IMR-90 (cell line): Measurements from ENCODE around the gene MAN1A2. TPM values are rescaled to one million over a fixed set of nuclear protein-coding genes. Genes with fewer than 3 reads are reported as not detected.

ENCODE experiments used
- ATAC-seq: fragments of 200-7000 bp; cut with Tn5 transposase; 2 replicates; pipeline ENCODE4 v1.9.1; 2020; ENCODE audit warnings: low read depth, mild to moderate bottlenecking, moderate library complexity
- BruUV-seq: library from RNA; stranded (reverse); fragments of 400-500 nt; replicated peaks from 2 replicates; lab custom pipeline; 2021; lab: Mats Ljungman, UMichigan
- CTCF ChIA-PET: fragments of 300-600 bp; formaldehyde crosslinking; extraction: SDS; loops from one replicate; lab custom pipeline; 2021; ENCODE audit warnings: antibody characterized with exemption; lab: Yijun Ruan, JAX
- POLR2A ChIA-PET: fragments of 300-600 bp; sonication (Branson Sonifier 250); formaldehyde crosslinking; loops from one replicate; lab custom pipeline; 2022; ENCODE audit warnings: antibody characterized with exemption; ENCODE audit not compliant: unreplicated experiment; lab: Charles Lee
- DNase-seq: peaks from one replicate; pipeline ENCODE4 v3.0.0; 2013
- H2AFZ ChIP-seq: replicated peaks from 2 replicates; pipeline ENCODE3; 2013; ENCODE audit warnings: low read length, mild to moderate bottlenecking; ENCODE audit not compliant: poor library complexity
- H2AK5ac ChIP-seq: 2 replicates; pipeline ENCODE4 v1.6.1; 2013; ENCODE audit warnings: low read depth, low read length, inconsistent platforms
- H2AK9ac ChIP-seq: replicated peaks from 2 replicates; pipeline ENCODE3; 2013; ENCODE audit warnings: mild to moderate bottlenecking, low read depth, low read length, moderate library complexity; ENCODE audit not compliant: poor library complexity
- H2BK120ac ChIP-seq: 2 replicates; pipeline ENCODE4 v1.6.1; 2013; ENCODE audit warnings: low read depth, low read length, inconsistent platforms
- H2BK15ac ChIP-seq: 3 replicates; pipeline ENCODE4 v1.6.1; 2013; ENCODE audit warnings: low read depth, low read length, inconsistent platforms
- H2BK20ac ChIP-seq: 2 replicates; pipeline ENCODE4 v1.6.1; 2013; ENCODE audit warnings: low read depth, mild to moderate bottlenecking, inconsistent platforms, low read length, moderate library complexity
- H2BK5ac ChIP-seq: 2 replicates; pipeline ENCODE4 v1.6.1; 2013; ENCODE audit warnings: mild to moderate bottlenecking, low read depth, low read length, inconsistent platforms; ENCODE audit not compliant: poor library complexity, severe bottlenecking
- H3K14ac ChIP-seq: replicated peaks from 2 replicates; pipeline ENCODE4 v1.6.1; 2013; ENCODE audit warnings: low read depth, low read length, inconsistent platforms
- H3K18ac ChIP-seq: 2 replicates; pipeline ENCODE4 v1.6.1; 2013; ENCODE audit warnings: low read depth, low read length, control low read depth
- H3K23ac ChIP-seq: 2 replicates; pipeline ENCODE4 v1.6.1; 2013; ENCODE audit warnings: low read depth, low read length, inconsistent platforms
- H3K27ac ChIP-seq: 2 replicates; pipeline ENCODE4 v1.5.1; 2013; ENCODE audit warnings: mild to moderate bottlenecking, control low read depth, low read length; ENCODE audit not compliant: insufficient read depth
- H3K27me3 ChIP-seq: 2 replicates; pipeline ENCODE4 v1.6.1; 2013; ENCODE audit warnings: low read length; ENCODE audit not compliant: control insufficient read depth, insufficient read depth
- H3K36me3 ChIP-seq: 2 replicates; pipeline ENCODE4 v1.6.1; 2013; ENCODE audit warnings: low read length, mixed read lengths; ENCODE audit not compliant: control insufficient read depth, insufficient read depth
- H3K4ac ChIP-seq: 2 replicates; pipeline ENCODE4 v1.6.1; 2013; ENCODE audit warnings: low read depth, low read length, inconsistent platforms
- H3K4me1 ChIP-seq: 2 replicates; pipeline ENCODE4 v1.6.1; 2013; ENCODE audit warnings: low read length, mixed read lengths; ENCODE audit not compliant: control insufficient read depth, insufficient read depth
- H3K4me2 ChIP-seq: 2 replicates; pipeline ENCODE4 v1.6.1; 2013; ENCODE audit warnings: low read depth, mild to moderate bottlenecking, control low read depth, low read length, moderate library complexity
- H3K4me3 ChIP-seq: 2 replicates; pipeline ENCODE4 v1.5.1; 2013; ENCODE audit warnings: low read depth, mild to moderate bottlenecking, control low read depth, low read length, moderate library complexity; ENCODE audit not compliant: insufficient read depth
- H3K56ac ChIP-seq: 2 replicates; pipeline ENCODE4 v1.6.1; 2013; ENCODE audit warnings: low read length, inconsistent platforms; ENCODE audit not compliant: insufficient read depth; ENCODE audit errors: extremely low read depth
- H3K79me1 ChIP-seq, 2 experiments: 2 replicates each; pipeline ENCODE4 v1.6.1; 2013; ENCODE audit warnings: low read length in 2 of 2, inconsistent platforms in 1 of 2, low read depth in 1 of 2
- H3K9ac ChIP-seq: 2 replicates; pipeline ENCODE4 v1.6.1; 2013; ENCODE audit warnings: low read depth, low read length, control low read depth
- H3K9me1 ChIP-seq: 2 replicates; pipeline ENCODE4 v1.6.1; 2013; ENCODE audit warnings: low read length, inconsistent platforms; ENCODE audit not compliant: insufficient read depth
- H3K9me3 ChIP-seq: 2 replicates; pipeline ENCODE4 v1.6.1; 2013; ENCODE audit warnings: low read length; ENCODE audit not compliant: control insufficient read depth, insufficient read depth
- H4K20me1 ChIP-seq: 2 replicates; pipeline ENCODE4 v1.6.1; 2013; ENCODE audit warnings: low read length, inconsistent platforms; ENCODE audit not compliant: insufficient read depth
- H4K5ac ChIP-seq: 2 replicates; pipeline ENCODE4 v1.6.1; 2013; ENCODE audit warnings: mild to moderate bottlenecking, low read depth, low read length, control low read depth
- H4K8ac ChIP-seq, 2 experiments: 2 replicates each; pipeline ENCODE4 v1.6.1; 2013; ENCODE audit warnings: low read depth in 2 of 2, low read length in 2 of 2, control low read depth in 1 of 2, inconsistent platforms in 1 of 2
- H4K91ac ChIP-seq: 2 replicates; pipeline ENCODE4 v1.6.1; 2013; ENCODE audit warnings: low read depth, low read length, inconsistent platforms; ENCODE audit not compliant: insufficient read depth
- BHLHE40 ChIP-seq: fragments of 150-350 bp; IDR thresholded peaks from 2 replicates; pipeline ENCODE4 v1.6.1; 2016; ENCODE audit warnings: mild to moderate bottlenecking, low read depth, low read length
- CEBPB ChIP-seq: IDR thresholded peaks from 2 replicates; pipeline ENCODE4 v1.6.1; 2012; ENCODE audit warnings: low read depth, low read length, improper control_type of control experiment
- CHD1 ChIP-seq: IDR thresholded peaks from 2 replicates; pipeline ENCODE4 v1.6.1; 2012; ENCODE audit warnings: low read depth, low read length, improper control_type of control experiment
- FOS ChIP-seq: fragments of 150-350 bp; IDR thresholded peaks from 2 replicates; pipeline ENCODE4 v1.6.1; 2016; ENCODE audit warnings: low read depth, low read length
- MAFK ChIP-seq: IDR thresholded peaks from 2 replicates; pipeline ENCODE4 v1.6.1; 2012; ENCODE audit warnings: low read depth, low read length, improper control_type of control experiment
- MAZ ChIP-seq: IDR thresholded peaks from 2 replicates; pipeline ENCODE4 v1.6.1; 2012; ENCODE audit warnings: low read depth, mild to moderate bottlenecking, low read length, improper control_type of control experiment, moderate library complexity, borderline replicate concordance
- MXI1 ChIP-seq: IDR thresholded peaks from 2 replicates; pipeline ENCODE4 v1.6.1; 2012; ENCODE audit warnings: low read depth, mild to moderate bottlenecking, low read length, moderate library complexity, borderline replicate concordance
- NFE2L2 ChIP-seq: fragments of 150-350 bp; IDR thresholded peaks from 2 replicates; pipeline ENCODE4 v1.6.1; 2016; ENCODE audit warnings: low read depth, mild to moderate bottlenecking, low read length
- POLR2A ChIP-seq: IDR thresholded peaks from 2 replicates; pipeline ENCODE4 v1.6.1; 2012; ENCODE audit warnings: mild to moderate bottlenecking, low read depth, low read length
- RAD21 ChIP-seq: IDR thresholded peaks from 2 replicates; pipeline ENCODE4 v1.6.1; 2012; ENCODE audit warnings: low read length, improper control_type of control experiment
- RCOR1 ChIP-seq: IDR thresholded peaks from 2 replicates; pipeline ENCODE4 v1.6.1; 2012; ENCODE audit warnings: mild to moderate bottlenecking, low read length, improper control_type of control experiment; ENCODE audit not compliant: insufficient replicate concordance
- RFX5 ChIP-seq: IDR thresholded peaks from 2 replicates; pipeline ENCODE4 v1.8.0; 2012; ENCODE audit warnings: low read depth, mild to moderate bottlenecking, low read length, moderate library complexity
- SMC3 ChIP-seq: fragments of 150-350 bp; IDR thresholded peaks from 2 replicates; pipeline ENCODE4 v1.6.1; 2016; ENCODE audit warnings: low read depth, mild to moderate bottlenecking, antibody characterized with exemption, low read length, moderate library complexity
- WGBS, 2 experiments: methylation state at CpG; one replicate each; pipeline versions ENCODE4 v1.1.5 to v1.1.7; 2013; ENCODE audit warnings: missing lambda C conversion rate in 2 of 2; ENCODE audit not compliant: insufficient read length in 1 of 2; ENCODE audit errors: extremely low coverage in 2 of 2; 5-methylcytosine and 5-hydroxymethylcytosine counted together
- dilution Hi-C: fragments of 300-500 bp; cut with HindIII; formaldehyde crosslinking; loops from one replicate; pipeline ENCODE4 v1.14.3; 2018; ENCODE audit warnings: low sequenced_read_pairs; ENCODE audit not compliant: unreplicated experiment
- in situ Hi-C: fragments of 300-500 bp; cut with MboI; formaldehyde crosslinking; loops from 3 replicates; pipeline ENCODE4 v1.14.3; 2019; ENCODE audit warnings: low sequenced_read_pairs, inconsistent platforms, mixed read lengths
- intact Hi-C: fragments of 100-400 bp; cut with micrococcal nuclease; formaldehyde crosslinking; loops from 2 replicates; pipeline ENCODE4 v1.10.0; 2022
- polyA plus RNA-seq, 3 experiments: library from polyadenylated mRNA; depleted of rRNA; stranded (reverse); fragments of >200 nt; gene quantifications; 2 replicates each; pipeline ENCODE4 v1.2.3, GENCODE V29; 2012; ENCODE audit warnings: low replicate concordance in 1 of 3
- total RNA-seq: library from RNA; depleted of rRNA; stranded (reverse); fragments of >200 nt; gene quantifications from 2 replicates; pipeline ENCODE4 v1.2.3, GENCODE V29; 2012
- TF ChIP-seq, protein P1 (sequence below): fragments of 150-350 bp; IDR thresholded peaks from 2 replicates; pipeline ENCODE4 v1.6.1; 2016; ENCODE audit warnings: low read depth, mild to moderate bottlenecking, low read length, moderate library complexity, borderline replicate concordance
- TF ChIP-seq, protein P2 (sequence below): fragments of 150-350 bp; IDR thresholded peaks from 2 replicates; pipeline ENCODE4 v1.6.1; 2017; ENCODE audit warnings: mild to moderate bottlenecking, antibody characterized with exemption, low read length, low read depth
- TF ChIP-seq, protein P3 (sequence below): conservative IDR thresholded peaks from 2 replicates; pipeline ENCODE4 v1.5.1; 2012; ENCODE audit warnings: mild to moderate bottlenecking, low read depth, low read length, improper control_type of control experiment

Gene MAN1A2
- total and polyA plus RNA-seq, 2 of the 4 experiments (the other 2 are of a cell fraction), result 12.4 to 29.4 TPM

DNA sequence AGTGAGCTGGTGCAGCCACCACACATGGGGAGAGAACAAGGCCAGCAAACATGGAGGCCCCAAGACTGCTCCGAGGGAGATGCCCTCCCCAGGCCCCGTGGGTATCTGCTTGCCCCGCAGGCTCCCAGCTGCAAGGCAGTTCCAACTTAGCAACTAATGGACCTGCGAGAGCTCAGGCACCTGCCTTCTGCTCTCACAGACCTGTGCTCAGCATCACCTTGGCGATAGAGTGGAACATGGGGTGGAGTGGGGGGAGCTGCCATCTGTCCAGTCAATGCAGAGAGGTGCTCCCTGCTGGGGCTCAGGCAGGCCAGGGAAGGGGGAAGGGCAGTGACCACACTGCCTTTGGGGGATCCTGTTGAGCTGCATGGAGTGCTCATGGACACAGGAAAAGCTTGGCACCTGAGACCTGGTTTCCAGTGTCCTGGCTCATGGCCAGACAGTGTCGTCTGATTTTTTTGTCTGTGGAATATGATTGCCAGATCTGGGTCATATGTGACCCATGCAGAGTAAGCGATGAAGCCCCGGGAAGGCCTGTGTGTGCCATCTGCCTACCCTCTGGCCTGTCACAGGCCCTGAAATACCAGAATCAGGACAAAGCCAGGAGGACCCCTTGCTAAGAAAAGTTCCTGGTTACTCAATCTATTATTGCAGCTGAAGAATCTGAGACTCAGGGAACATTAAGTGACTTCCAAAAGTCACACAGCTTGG is 198.7 kb downstream of the MAN1A2 start:
- Histone ChIP-seq H3K18ac (no peak overlapping the region), H3K4ac (no peak overlapping the region), H3K56ac (no peak overlapping the region), H3K14ac (no peak overlapping the region), H2BK5ac (no peak overlapping the region), H4K20me1 (no peaks in the 10 kb centered on the region), H3K4me3 (no peak overlapping the region), H4K8ac (no peak overlapping the region), H3K9me1 (no peaks in the 10 kb centered on the region), H2BK120ac (no peak overlapping the region), H2AFZ (no peak overlapping the region), H3K79me1 (no peaks in the 10 kb centered on the region), H4K91ac (no peak overlapping the region), H3K4me1 (no peaks in the 10 kb centered on the region; the same call in 1 of the 2 replicates), H3K4me2 (no peak overlapping the region), H3K27me3 (peaks cover 19% of the 10 kb centered on the region), H3K9me3 (no peaks in the 10 kb centered on the region), H2AK9ac (no peak overlapping the region), H3K27ac (no peak overlapping the region), H3K36me3 (no peaks in the 10 kb centered on the region), H2BK20ac (no peak overlapping the region), H4K5ac (no peak overlapping the region), H3K23ac (no peak overlapping the region), H3K9ac (no peak overlapping the region), H2AK5ac (no peak overlapping the region), H2BK15ac (no peak overlapping the region)
- intact Hi-C loops (no loop called here), in situ Hi-C loops (no loop called here), dilution Hi-C loops (no loop called here)
- ATAC-seq (no peak), DNase-seq (no peak)
- BruUV-seq, result no TSS peak
- WGBS, 2 experiments, result 92% methylated on average over 2 of the region's 8 CpGs; no CpG with 5 or more reads in 1 of the 2 experiments
- CTCF ChIA-PET, result no interaction called here
- TF ChIP-seq RCOR1 (no peak), CEBPB (no peak), CHD1 (no peak), BHLHE40 (no peak), RAD21 (no peak), MAZ (no peak), NFE2L2 (no peak), FOS (no peak), MAFK (no peak), MXI1 (no peak), POLR2A (no peak), RFX5 (no peak), SMC3 (no peak)
- TF ChIP-seq, protein P1, sequence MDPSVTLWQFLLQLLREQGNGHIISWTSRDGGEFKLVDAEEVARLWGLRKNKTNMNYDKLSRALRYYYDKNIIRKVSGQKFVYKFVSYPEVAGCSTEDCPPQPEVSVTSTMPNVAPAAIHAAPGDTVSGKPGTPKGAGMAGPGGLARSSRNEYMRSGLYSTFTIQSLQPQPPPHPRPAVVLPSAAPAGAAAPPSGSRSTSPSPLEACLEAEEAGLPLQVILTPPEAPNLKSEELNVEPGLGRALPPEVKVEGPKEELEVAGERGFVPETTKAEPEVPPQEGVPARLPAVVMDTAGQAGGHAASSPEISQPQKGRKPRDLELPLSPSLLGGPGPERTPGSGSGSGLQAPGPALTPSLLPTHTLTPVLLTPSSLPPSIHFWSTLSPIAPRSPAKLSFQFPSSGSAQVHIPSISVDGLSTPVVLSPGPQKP, result no peak
- TF ChIP-seq, protein P2, sequence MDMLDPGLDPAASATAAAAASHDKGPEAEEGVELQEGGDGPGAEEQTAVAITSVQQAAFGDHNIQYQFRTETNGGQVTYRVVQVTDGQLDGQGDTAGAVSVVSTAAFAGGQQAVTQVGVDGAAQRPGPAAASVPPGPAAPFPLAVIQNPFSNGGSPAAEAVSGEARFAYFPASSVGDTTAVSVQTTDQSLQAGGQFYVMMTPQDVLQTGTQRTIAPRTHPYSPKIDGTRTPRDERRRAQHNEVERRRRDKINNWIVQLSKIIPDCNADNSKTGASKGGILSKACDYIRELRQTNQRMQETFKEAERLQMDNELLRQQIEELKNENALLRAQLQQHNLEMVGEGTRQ, result no peak
- TF ChIP-seq, protein P3, sequence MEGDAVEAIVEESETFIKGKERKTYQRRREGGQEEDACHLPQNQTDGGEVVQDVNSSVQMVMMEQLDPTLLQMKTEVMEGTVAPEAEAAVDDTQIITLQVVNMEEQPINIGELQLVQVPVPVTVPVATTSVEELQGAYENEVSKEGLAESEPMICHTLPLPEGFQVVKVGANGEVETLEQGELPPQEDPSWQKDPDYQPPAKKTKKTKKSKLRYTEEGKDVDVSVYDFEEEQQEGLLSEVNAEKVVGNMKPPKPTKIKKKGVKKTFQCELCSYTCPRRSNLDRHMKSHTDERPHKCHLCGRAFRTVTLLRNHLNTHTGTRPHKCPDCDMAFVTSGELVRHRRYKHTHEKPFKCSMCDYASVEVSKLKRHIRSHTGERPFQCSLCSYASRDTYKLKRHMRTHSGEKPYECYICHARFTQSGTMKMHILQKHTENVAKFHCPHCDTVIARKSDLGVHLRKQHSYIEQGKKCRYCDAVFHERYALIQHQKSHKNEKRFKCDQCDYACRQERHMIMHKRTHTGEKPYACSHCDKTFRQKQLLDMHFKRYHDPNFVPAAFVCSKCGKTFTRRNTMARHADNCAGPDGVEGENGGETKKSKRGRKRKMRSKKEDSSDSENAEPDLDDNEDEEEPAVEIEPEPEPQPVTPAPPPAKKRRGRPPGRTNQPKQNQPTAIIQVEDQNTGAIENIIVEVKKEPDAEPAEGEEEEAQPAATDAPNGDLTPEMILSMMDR, result no peak
- POLR2A ChIA-PET, result no interaction called here
